Skeletal muscle tissue (tissue), 4 donors: Measurements from ENCODE around the gene RTL3. TPM values are rescaled to one million over a fixed set of nuclear protein-coding genes. Genes with fewer than 3 reads are reported as not detected.

ENCODE experiments used
- H3K27ac ChIP-seq: one replicate; pipeline ENCODE4 v1.7.0; 2013; ENCODE audit warnings: mild to moderate bottlenecking, low read depth, low read length, inconsistent platforms
- H3K27me3 ChIP-seq, 3 donors: one replicate each; pipeline ENCODE4 v1.7.0; 2013; ENCODE audit warnings: low read length in 3 of 3; ENCODE audit not compliant: control insufficient read depth in 3 of 3, insufficient read depth in 3 of 3
- H3K36me3 ChIP-seq, 3 donors: one replicate each; pipeline ENCODE4 v1.7.0; 2013; ENCODE audit warnings: low read length in 3 of 3; ENCODE audit not compliant: control insufficient read depth in 3 of 3, insufficient read depth in 3 of 3
- H3K4me1 ChIP-seq, 3 donors: one replicate each; pipeline ENCODE4 v1.7.0; 2013; ENCODE audit warnings: low read length in 3 of 3, mild to moderate bottlenecking in 3 of 3; ENCODE audit not compliant: control insufficient read depth in 3 of 3, insufficient read depth in 3 of 3
- H3K4me3 ChIP-seq, 3 donors: one replicate each; pipeline ENCODE4 v1.7.0; 2013; ENCODE audit warnings: low read length in 3 of 3
- H3K9ac ChIP-seq, 3 donors: one replicate each; pipeline ENCODE4 v1.7.0; 2013; ENCODE audit warnings: low read length in 3 of 3, mild to moderate bottlenecking in 3 of 3, moderate library complexity in 2 of 3, low read depth in 1 of 3
- H3K9me3 ChIP-seq, 3 donors: one replicate each; pipeline ENCODE4 v1.7.0; 2013; ENCODE audit warnings: low read length in 3 of 3; ENCODE audit not compliant: control insufficient read depth in 3 of 3
- total RNA-seq: library from RNA; depleted of rRNA; stranded (reverse); fragments of >200 nt; gene quantifications from one replicate; pipeline ENCODE4 v1.2.3, GENCODE V29; 2014
- donor health status: Osteomylitis.

Gene RTL3
- total RNA-seq = under 0.01 TPM

- no peak within 1 kb of the TSS for H3K4me3 ChIP-seq
- H3K9ac ChIP-seq = no peak within 1 kb of the TSS
- H3K27ac ChIP-seq = no peak within 1 kb of the TSS
- no peaks in the 10 kb centered on the region for H3K4me1 ChIP-seq
- no peaks in the 10 kb centered on the region for H3K9me3 ChIP-seq
- no peaks in the 10 kb centered on the region for H3K36me3 ChIP-seq
- no peaks in the 10 kb centered on the region for H3K27me3 ChIP-seq
Observed at GRCh38 chrX:78658845-78659744, at the start of gene RTL3. Gene RTL3, minus strand, starts transcription at chrX:78659328. Its CDS starts 908 bp downstream, at chrX:78658420.

GRCh38 chrX:78708816-78709215 lies 49.7 kb upstream of the RTL3 start:
- H3K4me3 ChIP-seq = no peak overlapping the region
- H3K4me1 ChIP-seq = no peaks in the 10 kb centered on the region
- no peaks in the 10 kb centered on the region for H3K27me3 ChIP-seq
- no peak overlapping the region for H3K27ac ChIP-seq
- no peaks in the 10 kb centered on the region for H3K36me3 ChIP-seq
- no peaks in the 10 kb centered on the region for H3K9me3 ChIP-seq
- H3K9ac ChIP-seq = no peak overlapping the region

GRCh38 chrX:78708262-78708661 lies 49.1 kb upstream of the RTL3 start:
- Histone ChIP-seq H3K4me3 (no peak overlapping the region), H3K27ac (no peak overlapping the region), H3K9me3 (no peaks in the 10 kb centered on the region), H3K36me3 (no peaks in the 10 kb centered on the region), H3K4me1 (no peaks in the 10 kb centered on the region), H3K27me3 (no peaks in the 10 kb centered on the region), H3K9ac (no peak overlapping the region)

- Histone ChIP-seq H3K9ac (no peak overlapping the region), H3K4me3 (no peak overlapping the region), H3K27ac (no peak overlapping the region), H3K27me3 (no peaks in the 10 kb centered on the region), H3K4me1 (no peaks in the 10 kb centered on the region), H3K36me3 (no peaks in the 10 kb centered on the region), H3K9me3 (no peaks in the 10 kb centered on the region)
Observed at GRCh38 chrX:78706071-78706470, 46.9 kb upstream of the RTL3 start.

- H3K27me3 ChIP-seq = no peaks in the 10 kb centered on the region
- H3K27ac ChIP-seq = no peak overlapping the region
- no peaks in the 10 kb centered on the region for H3K4me1 ChIP-seq
Observed at GRCh38 chrX:78693536-78693935, 34.4 kb upstream of the RTL3 start.

GRCh38 chrX:78693012-78693411 lies 33.9 kb upstream of the RTL3 start:
- no peaks in the 10 kb centered on the region for H3K9me3 ChIP-seq
- H3K27ac ChIP-seq = no peak overlapping the region
- H3K36me3 ChIP-seq = no peaks in the 10 kb centered on the region
- H3K9ac ChIP-seq = no peak overlapping the region
- H3K4me1 ChIP-seq = no peaks in the 10 kb centered on the region
- no peaks in the 10 kb centered on the region for H3K27me3 ChIP-seq
- no peak overlapping the region for H3K4me3 ChIP-seq

More at GRCh38 chrX:78693536-78693935, 34.4 kb upstream of the RTL3 start:
- H3K36me3 ChIP-seq = no peaks in the 10 kb centered on the region
- no peak overlapping the region for H3K9ac ChIP-seq
- H3K9me3 ChIP-seq = no peaks in the 10 kb centered on the region
- H3K4me3 ChIP-seq = no peak overlapping the region

- no peak overlapping the region for H3K27ac ChIP-seq
- H3K4me3 ChIP-seq = no peak overlapping the region
- H3K27me3 ChIP-seq = no peaks in the 10 kb centered on the region
- H3K9me3 ChIP-seq = no peaks in the 10 kb centered on the region
- no peaks in the 10 kb centered on the region for H3K36me3 ChIP-seq
- no peak overlapping the region for H3K9ac ChIP-seq
- no peaks in the 10 kb centered on the region for H3K4me1 ChIP-seq
Observed at GRCh38 chrX:78687586-78687985, 28.5 kb upstream of the RTL3 start.

- Histone ChIP-seq H3K4me1 (no peaks in the 10 kb centered on the region), H3K9ac (no peak overlapping the region), H3K36me3 (no peaks in the 10 kb centered on the region), H3K9me3 (no peaks in the 10 kb centered on the region), H3K27me3 (no peaks in the 10 kb centered on the region), H3K27ac (no peak overlapping the region), H3K4me3 (no peak overlapping the region)
Observed at GRCh38 chrX:78673246-78673645, 14.1 kb upstream of the RTL3 start.

- Histone ChIP-seq H3K4me3 (no peak overlapping the region), H3K9ac (no peak overlapping the region), H3K27ac (no peak overlapping the region), H3K36me3 (no peaks in the 10 kb centered on the region), H3K9me3 (no peaks in the 10 kb centered on the region), H3K4me1 (no peaks in the 10 kb centered on the region), H3K27me3 (no peaks in the 10 kb centered on the region)
Observed at GRCh38 chrX:78665342-78665741, 6.2 kb upstream of the RTL3 start.

- Histone ChIP-seq H3K4me3 (no peak overlapping the region), H3K27me3 (no peaks in the 10 kb centered on the region), H3K4me1 (no peaks in the 10 kb centered on the region), H3K27ac (no peak overlapping the region), H3K9ac (no peak overlapping the region), H3K9me3 (no peaks in the 10 kb centered on the region), H3K36me3 (no peaks in the 10 kb centered on the region)
Observed at GRCh38 chrX:78661836-78662235, 2.7 kb upstream of the RTL3 start.
